Hematopoietic multipotent progenitor cell treated with erythropoietin and hydrocortisone succinate and interleukin-3 and kit ligand, for 6 days (in vitro differentiated cells): ENCODE results near the gene FAAP100.

Experiments used
- DNase-seq: peaks from one replicate; pipeline ENCODE4 v3.0.0-alpha.2; 2015

FAAP100 gene

GRCh38 chr17:81575836-81576235, 23.7 kb upstream of the FAAP100 start:
- no peak for DNase-seq

- no peak for DNase-seq
Observed at GRCh38 chr17:81574643-81574956, 22.4 kb upstream of the FAAP100 start.

- DNase-seq = no peak
Observed at GRCh38 chr17:81573794-81574642, 21.9 kb upstream of the FAAP100 start.

- no peak for DNase-seq
Observed at GRCh38 chr17:81572563-81573168, 20.5 kb upstream of the FAAP100 start.

- no peak for DNase-seq
Observed at GRCh38 chr17:81570964-81571363, 18.8 kb upstream of the FAAP100 start.

- DNase-seq = no peak
Observed at GRCh38 chr17:81569986-81570514, 17.9 kb upstream of the FAAP100 start.

GRCh38 chr17:81568416-81568815, 16.3 kb upstream of the FAAP100 start:
- DNase-seq = no peak

GRCh38 chr17:81567191-81567590, 15.0 kb upstream of the FAAP100 start:
- DNase-seq = no peak

GRCh38 chr17:81566461-81567126, 14.4 kb upstream of the FAAP100 start:
- peak; percentile 83 for DNase-seq

- DNase-seq = no peak
Observed at GRCh38 chr17:81565231-81565630, 13.1 kb upstream of the FAAP100 start.

GRCh38 chr17:81564778-81565177, 12.6 kb upstream of the FAAP100 start:
- no peak for DNase-seq

GRCh38 chr17:81563861-81564586, 11.9 kb upstream of the FAAP100 start:
- DNase-seq = peak; percentile 43

GRCh38 chr17:81561494-81561885, 9.3 kb upstream of the FAAP100 start:
- no peak for DNase-seq

GRCh38 chr17:81558941-81559806, 7.0 kb upstream of the FAAP100 start:
- DNase-seq = no peak

- no peak for DNase-seq
Observed at GRCh38 chr17:81558115-81558468, 5.9 kb upstream of the FAAP100 start.

- DNase-seq = no peak
Observed at GRCh38 chr17:81557276-81558114, 5.3 kb upstream of the FAAP100 start.

- no peak for DNase-seq
Observed at GRCh38 chr17:81556863-81557262, 4.7 kb upstream of the FAAP100 start.

- DNase-seq = no peak
Observed at GRCh38 chr17:81556175-81556691, 4.1 kb upstream of the FAAP100 start.

GRCh38 chr17:81553616-81554181, 1.5 kb upstream of the FAAP100 start:
- peak; percentile 59 for DNase-seq

- DNase-seq = peak; percentile 97
Observed at GRCh38 chr17:81553018-81553615, 964 bp upstream of the FAAP100 start.
